ENCODE data around the gene BCL2L11.
A peak's percentile ranks its signal among the peaks of the same experiment; 100 is the strongest.

Gene BCL2L11

DNA sequence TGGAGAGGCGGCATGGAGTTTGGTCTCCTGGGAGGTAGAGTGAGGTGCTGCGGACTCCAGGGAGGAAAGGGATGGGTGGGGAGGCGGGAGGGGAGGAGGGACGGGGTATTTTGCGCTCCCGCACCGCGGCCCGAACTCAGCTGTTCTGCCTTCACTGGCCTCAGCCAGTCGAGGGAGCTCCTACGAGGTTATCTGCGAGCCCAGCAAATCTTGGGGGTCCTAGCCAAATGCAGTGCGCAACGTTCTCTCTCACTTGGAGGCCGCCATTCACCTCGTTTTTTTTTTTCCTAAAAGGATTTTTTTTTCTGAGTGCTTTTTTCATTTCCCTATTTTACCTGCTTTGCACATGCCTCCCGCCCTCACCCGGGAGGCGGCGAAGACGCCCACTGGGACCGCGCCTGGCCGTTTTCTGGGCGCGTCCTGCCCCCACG, 877 bp upstream of the BCL2L11 start:
- Mint-ChIP-seq H3K27me3 (ENCODE audit: low read depth, poor library complexity) (peaks cover 54% of the 10 kb centered on the region), H3K4me1 (peaks cover 47% of the 10 kb centered on the region), H3K27ac (no peak overlapping the region), H3K4me3 (peak overlapping the region; percentile 85), H3K9me3 (no peaks in the 10 kb centered on the region), H3K36me3 (ENCODE audit: low read depth) (peaks cover 11% of the 10 kb centered on the region)
- no peak for TF ChIP-seq CTCF (IDR thresholded peaks at IDR 0.05)
- DNase-seq: no peak

GRCh38 chr2:111121028-111121827, 514 bp downstream of the BCL2L11 start:
- Mint-ChIP-seq H3K27ac (peak overlapping the region; percentile 95), H3K4me1 (peaks cover 61% of the 10 kb centered on the region), H3K27me3 (ENCODE audit: low read depth, poor library complexity) (peaks cover 43% of the 10 kb centered on the region), H3K36me3 (ENCODE audit: low read depth) (peaks cover 25% of the 10 kb centered on the region), H3K9me3 (no peaks in the 10 kb centered on the region), H3K4me3 (peak overlapping the region; percentile 95)
- peak; percentile 70 for DNase-seq
- TF ChIP-seq CTCF (IDR thresholded peaks at IDR 0.05): no peak

- peak; percentile 91 for DNase-seq
- no peak for TF ChIP-seq CTCF (IDR thresholded peaks at IDR 0.05)
- Mint-ChIP-seq H3K9me3 (no peaks in the 10 kb centered on the region), H3K36me3 (ENCODE audit: low read depth) (peaks cover 33% of the 10 kb centered on the region), H3K4me3 (peak overlapping the region; percentile 95), H3K27ac (peak overlapping the region; percentile 93), H3K4me1 (peaks cover 65% of the 10 kb centered on the region), H3K27me3 (ENCODE audit: low read depth, poor library complexity) (peaks cover 35% of the 10 kb centered on the region)
These were observed 1.3 kb downstream of the BCL2L11 start for GRCh38 chr2:111121828-111122630.

DNA sequence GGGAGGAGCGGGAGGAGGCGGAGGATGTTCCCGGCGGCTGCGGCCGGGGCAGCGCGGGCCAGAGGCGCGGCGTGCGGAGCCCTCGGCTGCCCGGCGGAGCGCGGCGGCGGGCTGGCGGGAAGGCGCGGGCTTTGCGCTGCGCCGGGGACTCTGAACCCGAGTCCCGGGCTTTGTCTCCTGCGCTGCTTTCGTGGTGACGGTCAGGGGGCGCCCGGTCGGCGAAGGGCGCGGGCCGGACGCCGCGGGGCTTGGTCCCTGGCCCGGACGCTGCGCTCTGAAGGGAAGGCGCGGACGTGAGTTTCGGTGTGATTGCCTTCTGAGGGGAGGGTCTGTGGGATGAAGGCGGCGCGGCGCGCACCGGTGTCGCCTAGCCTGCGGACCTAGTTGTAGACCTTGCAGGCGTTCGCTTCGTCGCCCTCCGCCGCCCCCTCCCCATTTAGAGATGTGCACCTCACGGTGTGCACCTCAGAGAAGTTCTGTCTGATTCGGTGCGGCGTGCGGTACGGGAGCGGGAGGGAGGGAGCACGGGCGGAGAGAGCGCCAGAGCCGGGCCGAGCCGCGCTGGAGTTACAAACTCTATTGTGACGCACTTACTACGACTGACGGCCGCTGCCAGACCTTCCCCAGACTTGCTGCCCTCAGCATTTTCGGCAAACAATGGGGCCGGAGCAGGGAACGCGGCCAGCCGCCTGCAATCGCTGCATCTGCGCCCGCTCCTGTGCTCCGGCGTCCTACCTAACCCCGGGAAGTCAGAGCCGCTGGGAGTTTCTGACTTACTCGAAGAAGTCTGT, 2.1 kb downstream of the BCL2L11 start:
- H3K27me3 Mint-ChIP-seq (ENCODE audit: low read depth, poor library complexity): peaks cover 27% of the 10 kb centered on the region
- H3K27ac Mint-ChIP-seq: peak overlapping the region; percentile 93
- peaks cover 41% of the 10 kb centered on the region for H3K36me3 Mint-ChIP-seq (ENCODE audit: low read depth)
- peak overlapping the region; percentile 93 for H3K4me3 Mint-ChIP-seq
- peak; percentile 69 for DNase-seq
- peaks cover 65% of the 10 kb centered on the region for H3K4me1 Mint-ChIP-seq
- TF ChIP-seq CTCF (IDR thresholded peaks at IDR 0.05): no peak
- H3K9me3 Mint-ChIP-seq: no peaks in the 10 kb centered on the region

GRCh38 chr2:111123751-111124150, 3.0 kb downstream of the BCL2L11 start:
- H3K4me1 Mint-ChIP-seq: peaks cover 64% of the 10 kb centered on the region
- H3K36me3 Mint-ChIP-seq (ENCODE audit: low read depth): peaks cover 50% of the 10 kb centered on the region
- H3K9me3 Mint-ChIP-seq: no peaks in the 10 kb centered on the region
- DNase-seq: no peak
- TF ChIP-seq CTCF (IDR thresholded peaks at IDR 0.05): no peak
- peak overlapping the region; percentile 93 for H3K4me3 Mint-ChIP-seq
- H3K27me3 Mint-ChIP-seq (ENCODE audit: low read depth, poor library complexity): peaks cover 18% of the 10 kb centered on the region
- peak overlapping the region; percentile 90 for H3K27ac Mint-ChIP-seq
